Neural cell (in vitro differentiated cells): ENCODE data around the gene KSR2.

Experiments
- CTCF ChIP-seq: fragments of 450-650 bp; IDR thresholded peaks from 2 replicates; pipeline ENCODE4 v1.5.1; 2014; ENCODE audit warnings: antibody characterized with exemption, mild to moderate bottlenecking, moderate library complexity; ENCODE audit not compliant: poor library complexity, severe bottlenecking
- EP300 ChIP-seq: fragments of 450-650 bp; conservative IDR thresholded peaks from 2 replicates; pipeline ENCODE4 v1.6.1; 2014; ENCODE audit warnings: antibody characterized with exemption, mild to moderate bottlenecking, moderate library complexity; ENCODE audit not compliant: poor library complexity, severe bottlenecking
- EZH2 ChIP-seq: fragments of 200-600, 300-800 bp; shearing (Covaris generic), sonication (generic); IDR thresholded peaks from 2 replicates; pipeline ENCODE4 v1.6.1; 2014; ENCODE audit warnings: antibody characterized with exemption, low read length, borderline replicate concordance, mild to moderate bottlenecking; ENCODE audit not compliant: insufficient read depth, poor library complexity, severe bottlenecking
- MXI1 ChIP-seq: fragments of 450-650 bp; conservative IDR thresholded peaks from 2 replicates; pipeline ENCODE4 v1.6.1; 2014; ENCODE audit warnings: antibody characterized with exemption, mild to moderate bottlenecking; ENCODE audit not compliant: poor library complexity, severe bottlenecking
- POLR2AphosphoS5 ChIP-seq: IDR thresholded peaks from 2 replicates; pipeline ENCODE4 v1.6.1; 2012
- REST ChIP-seq: IDR thresholded peaks from 2 replicates; pipeline ENCODE4 v1.6.1; 2012; ENCODE audit warnings: borderline replicate concordance
- SMC3 ChIP-seq: fragments of 450-650 bp; conservative IDR thresholded peaks from 2 replicates; pipeline ENCODE4 v1.6.1; 2014; ENCODE audit warnings: antibody characterized with exemption, mild to moderate bottlenecking, moderate library complexity; ENCODE audit not compliant: poor library complexity

GRCh38 chr12:117533687-117534086 lies 435.1 kb downstream of the KSR2 start:
- TF ChIP-seq SMC3 (no peak), CTCF (no peak), POLR2AphosphoS5 (no peak), EZH2 (no peak), REST (no peak), MXI1 (no peak), EP300 (no peak)
